Upper lobe of right lung (tissue), 1 donor: Measurements from ENCODE around the gene ADAMTS12. TPM values are rescaled to one million over a fixed set of nuclear protein-coding genes. Genes with fewer than 3 reads are reported as not detected.

Source experiments
- ATAC-seq: fragments of 200-7000 bp; cut with Tn5 transposase; one replicate; pipeline ENCODE4 v1.9.1; 2020; ENCODE audit warnings: mild to moderate bottlenecking, moderate library complexity
- DNase-seq: peaks from one replicate; pipeline ENCODE4 v3.0.0-alpha.2; 2020
- H3K27ac ChIP-seq: fragments of 200-600 bp; one replicate; pipeline ENCODE4 v1.8.0; 2022
- H3K27me3 ChIP-seq: fragments of 200-600 bp; one replicate; pipeline ENCODE4 v1.8.0; 2022; ENCODE audit warnings: mild to moderate bottlenecking
- H3K36me3 ChIP-seq: fragments of 200-600 bp; one replicate; pipeline ENCODE4 v1.8.0; 2022
- H3K4me1 ChIP-seq: fragments of 200-600 bp; one replicate; pipeline ENCODE4 v1.8.0; 2022
- H3K4me3 ChIP-seq: fragments of 200-600 bp; one replicate; pipeline ENCODE4 v1.8.0; 2022; ENCODE audit warnings: mild to moderate bottlenecking
- H3K9me3 ChIP-seq: fragments of 200-600 bp; one replicate; pipeline ENCODE4 v1.8.0; 2022
- CTCF ChIP-seq: fragments of 200-600 bp; IDR thresholded peaks from one replicate; pipeline ENCODE4 v1.8.0; 2022; ENCODE audit warnings: antibody characterized with exemption
- intact Hi-C: fragments of 100-400 bp; cut with DNase I; formaldehyde crosslinking; loops from one replicate; pipeline ENCODE4 v1.11.0; 2022
- total RNA-seq: library from RNA; stranded (reverse); fragmentation: NEBNext Ultra II Directional; extraction: Animal tissue kit (Norgen Biotek cat#: 25700); gene quantifications from one replicate; pipeline ENCODE4 v1.2.1, GENCODE V29; 2021
- donor health status: DM: no; HTN: yes; CAD: no; lungs with severe emphysema.

ADAMTS12 gene
- total RNA-seq, 1 donor from 2014 or later: 11.2 TPM

DNA sequence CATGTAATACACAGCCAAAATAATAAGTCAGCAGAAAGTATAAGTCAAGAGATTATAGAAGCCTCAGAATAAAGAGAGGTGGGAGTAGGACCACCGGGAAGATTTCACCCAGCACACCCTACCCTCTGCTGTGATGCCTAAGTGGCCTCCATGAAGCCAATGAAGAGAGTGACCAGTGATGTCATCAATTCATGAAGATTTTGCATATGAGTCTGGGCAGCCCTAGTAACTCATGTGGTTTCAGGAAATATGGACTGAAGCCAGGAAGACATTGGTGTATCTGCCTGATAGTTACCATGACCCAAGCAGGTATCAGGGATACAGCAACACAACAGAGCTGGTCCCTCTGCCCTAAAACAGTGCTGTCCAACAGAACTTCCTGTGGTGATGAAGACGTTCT, 135.3 kb downstream of the ADAMTS12 start:
- Histone ChIP-seq H3K4me1 (no peaks in the 10 kb centered on the region), H3K9me3 (no peaks in the 10 kb centered on the region), H3K27ac (no peak overlapping the region), H3K4me3 (no peak overlapping the region), H3K36me3 (no peaks in the 10 kb centered on the region), H3K27me3 (no peaks in the 10 kb centered on the region)
- no peak for ATAC-seq
- DNase-seq: no peak
- TF ChIP-seq CTCF: no peak
- intact Hi-C loops: no loop called here

DNA sequence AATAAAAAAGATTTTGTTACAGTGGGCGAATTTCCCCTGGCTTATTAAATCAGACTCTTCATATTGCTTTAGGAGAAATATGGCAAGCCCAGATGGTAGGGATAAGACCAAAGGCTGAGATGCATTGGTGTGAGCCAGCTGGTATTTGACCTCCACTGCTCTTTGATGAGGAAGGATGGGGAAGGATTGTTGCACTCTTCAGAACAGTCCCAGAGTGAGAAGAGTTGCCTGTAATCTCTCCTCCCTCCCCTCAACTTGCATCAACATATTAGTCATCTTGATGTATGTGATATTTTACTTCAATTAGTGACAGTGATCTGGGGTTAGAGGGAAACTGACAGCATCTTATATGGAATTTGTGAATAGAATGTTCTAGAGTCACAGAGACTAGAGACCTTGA, 136.6 kb downstream of the ADAMTS12 start:
- H3K4me1 ChIP-seq: no peaks in the 10 kb centered on the region
- no peak for TF ChIP-seq CTCF
- no peak overlapping the region for H3K27ac ChIP-seq
- no peaks in the 10 kb centered on the region for H3K9me3 ChIP-seq
- DNase-seq (no peak), ATAC-seq (no peak)
- intact Hi-C loops: no loop called here
- H3K36me3 ChIP-seq: no peaks in the 10 kb centered on the region
- H3K4me3 ChIP-seq: no peak overlapping the region
- no peaks in the 10 kb centered on the region for H3K27me3 ChIP-seq

GRCh38 chr5:33753704-33754103, 138.1 kb downstream of the ADAMTS12 start:
- no peaks in the 10 kb centered on the region for H3K27me3 ChIP-seq
- no peak overlapping the region for H3K27ac ChIP-seq
- intact Hi-C loops: no loop called here
- DNase-seq (no peak), ATAC-seq (no peak)
- no peak overlapping the region for H3K4me3 ChIP-seq
- no peaks in the 10 kb centered on the region for H3K9me3 ChIP-seq
- no peaks in the 10 kb centered on the region for H3K36me3 ChIP-seq
- H3K4me1 ChIP-seq: no peaks in the 10 kb centered on the region
- TF ChIP-seq CTCF: no peak

GRCh38 chr5:33748754-33749153, 143.0 kb downstream of the ADAMTS12 start:
- intact Hi-C loops: no loop called here
- H3K4me3 ChIP-seq: no peak overlapping the region
- no peak overlapping the region for H3K27ac ChIP-seq
- no peaks in the 10 kb centered on the region for H3K27me3 ChIP-seq
- TF ChIP-seq CTCF: no peak
- H3K9me3 ChIP-seq: no peaks in the 10 kb centered on the region
- no peaks in the 10 kb centered on the region for H3K36me3 ChIP-seq
- ATAC-seq (no peak), DNase-seq (no peak)
- H3K4me1 ChIP-seq: no peaks in the 10 kb centered on the region

DNA sequence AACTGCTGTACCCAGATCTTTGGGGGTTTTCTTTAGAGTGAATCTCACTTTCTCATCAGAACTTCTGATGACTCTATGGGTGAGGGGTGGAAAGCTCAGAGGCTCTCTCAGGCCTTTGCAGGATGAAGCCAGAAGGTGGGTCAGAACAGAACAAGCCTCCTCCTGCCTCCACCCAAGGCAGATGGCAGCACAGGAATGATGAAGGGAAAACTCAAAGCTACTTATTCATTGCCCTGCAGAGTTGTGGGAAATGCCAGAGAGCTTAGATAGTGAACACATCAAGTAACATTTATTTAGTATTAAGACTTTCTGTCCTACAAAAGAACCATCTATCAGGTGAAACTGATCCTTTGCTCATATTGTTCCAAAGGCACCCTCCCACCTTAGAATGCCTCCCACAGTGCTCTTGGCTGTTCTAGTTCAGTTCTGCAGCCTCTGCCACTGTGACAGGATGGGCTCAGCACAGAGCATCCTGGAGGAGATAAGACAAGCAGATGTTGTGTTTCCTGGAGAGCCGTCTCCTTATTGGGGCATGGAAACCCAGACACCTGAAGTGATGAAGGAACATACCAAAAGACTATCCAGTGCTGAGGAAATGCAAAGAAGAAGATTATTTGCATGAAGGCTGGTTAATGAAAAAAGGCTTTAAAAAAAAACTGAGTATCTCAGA, 146.6 kb downstream of the ADAMTS12 start:
- intact Hi-C loops: no loop called here
- Histone ChIP-seq H3K4me1 (no peaks in the 10 kb centered on the region), H3K27ac (no peak overlapping the region), H3K4me3 (no peak overlapping the region), H3K27me3 (no peaks in the 10 kb centered on the region), H3K9me3 (no peaks in the 10 kb centered on the region), H3K36me3 (no peaks in the 10 kb centered on the region)
- ATAC-seq (no peak), DNase-seq (no peak)
- TF ChIP-seq CTCF: no peak

DNA sequence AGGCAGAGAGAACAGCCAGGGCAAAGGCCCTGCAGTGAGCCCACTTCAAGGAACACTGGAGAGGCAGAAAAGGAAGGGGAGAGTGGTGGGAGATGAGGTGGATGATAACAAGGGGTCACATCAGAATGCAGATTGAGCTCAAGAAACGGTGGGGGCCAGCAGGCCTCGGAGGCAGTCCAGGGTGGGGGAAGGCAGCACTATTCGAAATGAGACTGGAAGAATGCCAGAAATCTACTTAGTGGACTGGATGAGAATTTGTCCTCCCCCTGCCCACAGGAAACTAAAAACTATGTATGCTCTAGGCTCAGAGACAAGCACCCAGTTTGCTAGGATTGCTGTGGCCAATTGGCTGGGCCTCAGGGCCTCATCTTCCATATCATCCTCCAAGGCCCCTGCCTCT, 148.7 kb downstream of the ADAMTS12 start:
- ATAC-seq (no peak), DNase-seq (no peak)
- H3K9me3 ChIP-seq: no peaks in the 10 kb centered on the region

More for the DNA sequence above, 148.7 kb downstream of the ADAMTS12 start:
- intact Hi-C loops: no loop called here
- no peak for TF ChIP-seq CTCF
- H3K27ac ChIP-seq: no peak overlapping the region
- H3K4me3 ChIP-seq: no peak overlapping the region
- no peaks in the 10 kb centered on the region for H3K27me3 ChIP-seq
- H3K4me1 ChIP-seq: no peaks in the 10 kb centered on the region
- no peaks in the 10 kb centered on the region for H3K36me3 ChIP-seq
